ENCODE data around the gene NAGPA. TPM values are rescaled to one million over a fixed set of nuclear protein-coding genes. Genes with fewer than 3 reads are reported as not detected.

Gene NAGPA
- total and polyA plus RNA-seq, 2 of the 13 experiments (the other 11 are each of a cell fraction or from before 2014, with no cell fraction given): 27.1 to 60.3 TPM

GRCh38 chr16:5071681-5072333 lies 38.1 kb upstream of the NAGPA start, which contains the start of gene ALG1 (continued):
- TF ChIP-seq ZNF234 (CRISPR knock-in tag; conservative IDR thresholded peaks at IDR 0.05) (0 out of 2 replicates have a peak, but pooled peaks have one; percentile 27), GABPA (IDR thresholded peaks at IDR 0.05; ENCODE audit: low read depth, low read length) (no peak), GABPA (CRISPR knock-in tag; IDR thresholded peaks at IDR 0.05; ENCODE audit: low read depth) (peak; percentile 53; the same call in 1 of the 2 replicates), ZNF160 (CRISPR knock-in tag; IDR thresholded peaks at IDR 0.05) (peak; percentile 92; the same call in 1 of the 2 replicates), HOXD1 (CRISPR knock-in tag; IDR thresholded peaks at IDR 0.05) (peak; percentile 89), CAMTA2 (CRISPR knock-in tag; IDR thresholded peaks at IDR 0.05; ENCODE audit: borderline replicate concordance) (peak; percentile 94), ZNF143 (CRISPR knock-in tag; IDR thresholded peaks at IDR 0.05) (peak; percentile 76), CERS6 (CRISPR knock-in tag; IDR thresholded peaks at IDR 0.05) (no peak), ARNTL (CRISPR knock-in tag; IDR thresholded peaks at IDR 0.05) (no peak), MTF2 (CRISPR knock-in tag; IDR thresholded peaks at IDR 0.05; ENCODE audit: borderline replicate concordance) (no peak; the same call in 1 of the 2 replicates), ZNF781 (CRISPR knock-in tag; IDR thresholded peaks at IDR 0.05; ENCODE audit: borderline replicate concordance, not compliant biosample characterization) (peak; percentile 99), ZNF547 (CRISPR knock-in tag; IDR thresholded peaks at IDR 0.05) (peak; percentile 99), TARDBP (CRISPR knock-in tag; IDR thresholded peaks at IDR 0.05) (peak; percentile 94), MNT (IDR thresholded peaks at IDR 0.05) (peak; percentile 53), ZSCAN30 (CRISPR knock-in tag; IDR thresholded peaks at IDR 0.05) (no peak), ADNP (CRISPR knock-in tag; IDR thresholded peaks at IDR 0.05) (no peak), MTA1 (CRISPR knock-in tag; IDR thresholded peaks at IDR 0.05; ENCODE audit: borderline replicate concordance) (peak; percentile 81; the same call in 1 of the 2 replicates), ZNF740 (CRISPR knock-in tag; IDR thresholded peaks at IDR 0.05) (peak; percentile 72; the same call in 1 of the 2 replicates), GATAD1 (CRISPR knock-in tag; IDR thresholded peaks at IDR 0.05) (peak; percentile 100), REL (CRISPR knock-in tag; conservative IDR thresholded peaks at IDR 0.05) (peak; percentile 64), FOSL2 (CRISPR knock-in tag; IDR thresholded peaks at IDR 0.05) (peak; percentile 60), ZBTB38 (CRISPR knock-in tag; IDR thresholded peaks at IDR 0.05) (peak; percentile 68; the same call in 1 of the 2 replicates), ESRRA (CRISPR knock-in tag; IDR thresholded peaks at IDR 0.05; ENCODE audit: low read depth) (peak; percentile 65), MAF1 (CRISPR knock-in tag; IDR thresholded peaks at IDR 0.05; ENCODE audit: borderline replicate concordance) (peak; percentile 83; the same call in 1 of the 2 replicates), ZBTB39 (CRISPR knock-in tag; IDR thresholded peaks at IDR 0.05) (peak; percentile 25; the same call in 1 of the 2 replicates), ATF5 (CRISPR knock-in tag; IDR thresholded peaks at IDR 0.05; ENCODE audit: low read depth) (no peak)

All from HepG2 (cell line).